Measurements from ENCODE around the gene GPR153. TPM values are rescaled to one million over a fixed set of nuclear protein-coding genes. Genes with fewer than 3 reads are reported as not detected.

The GPR153 gene
- total and polyA plus RNA-seq, 2 of the 13 experiments (the other 11 are each of a cell fraction or from before 2014, with no cell fraction given) = 0.22 to 0.31 TPM

GRCh38 chr1:6246497-6247467 is 14.1 kb downstream of the GPR153 start (continued):
- TF ChIP-seq ZBTB33 (CRISPR knock-in tag; IDR thresholded peaks at IDR 0.05) (0 out of 2 replicates have a peak, but pooled peaks have one; percentile 12), DR1 (CRISPR knock-in tag; IDR thresholded peaks at IDR 0.05) (no peak), ATF1 (CRISPR knock-in tag; IDR thresholded peaks at IDR 0.05) (no peak), NFE2L2 (IDR thresholded peaks at IDR 0.05; ENCODE audit: low read length) (no peak), ZNF143 (CRISPR knock-in tag; IDR thresholded peaks at IDR 0.05) (no peak), ZNF557 (CRISPR knock-in tag; IDR thresholded peaks at IDR 0.05) (no peak)
- TF ChIP-seq, protein P1, sequence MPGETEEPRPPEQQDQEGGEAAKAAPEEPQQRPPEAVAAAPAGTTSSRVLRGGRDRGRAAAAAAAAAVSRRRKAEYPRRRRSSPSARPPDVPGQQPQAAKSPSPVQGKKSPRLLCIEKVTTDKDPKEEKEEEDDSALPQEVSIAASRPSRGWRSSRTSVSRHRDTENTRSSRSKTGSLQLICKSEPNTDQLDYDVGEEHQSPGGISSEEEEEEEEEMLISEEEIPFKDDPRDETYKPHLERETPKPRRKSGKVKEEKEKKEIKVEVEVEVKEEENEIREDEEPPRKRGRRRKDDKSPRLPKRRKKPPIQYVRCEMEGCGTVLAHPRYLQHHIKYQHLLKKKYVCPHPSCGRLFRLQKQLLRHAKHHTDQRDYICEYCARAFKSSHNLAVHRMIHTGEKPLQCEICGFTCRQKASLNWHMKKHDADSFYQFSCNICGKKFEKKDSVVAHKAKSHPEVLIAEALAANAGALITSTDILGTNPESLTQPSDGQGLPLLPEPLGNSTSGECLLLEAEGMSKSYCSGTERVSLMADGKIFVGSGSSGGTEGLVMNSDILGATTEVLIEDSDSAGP (CRISPR knock-in tag; IDR thresholded peaks at IDR 0.05; ENCODE audit: borderline replicate concordance) = peak; percentile 36; the same call in 1 of the 2 replicates
- TF ChIP-seq, protein P2, sequence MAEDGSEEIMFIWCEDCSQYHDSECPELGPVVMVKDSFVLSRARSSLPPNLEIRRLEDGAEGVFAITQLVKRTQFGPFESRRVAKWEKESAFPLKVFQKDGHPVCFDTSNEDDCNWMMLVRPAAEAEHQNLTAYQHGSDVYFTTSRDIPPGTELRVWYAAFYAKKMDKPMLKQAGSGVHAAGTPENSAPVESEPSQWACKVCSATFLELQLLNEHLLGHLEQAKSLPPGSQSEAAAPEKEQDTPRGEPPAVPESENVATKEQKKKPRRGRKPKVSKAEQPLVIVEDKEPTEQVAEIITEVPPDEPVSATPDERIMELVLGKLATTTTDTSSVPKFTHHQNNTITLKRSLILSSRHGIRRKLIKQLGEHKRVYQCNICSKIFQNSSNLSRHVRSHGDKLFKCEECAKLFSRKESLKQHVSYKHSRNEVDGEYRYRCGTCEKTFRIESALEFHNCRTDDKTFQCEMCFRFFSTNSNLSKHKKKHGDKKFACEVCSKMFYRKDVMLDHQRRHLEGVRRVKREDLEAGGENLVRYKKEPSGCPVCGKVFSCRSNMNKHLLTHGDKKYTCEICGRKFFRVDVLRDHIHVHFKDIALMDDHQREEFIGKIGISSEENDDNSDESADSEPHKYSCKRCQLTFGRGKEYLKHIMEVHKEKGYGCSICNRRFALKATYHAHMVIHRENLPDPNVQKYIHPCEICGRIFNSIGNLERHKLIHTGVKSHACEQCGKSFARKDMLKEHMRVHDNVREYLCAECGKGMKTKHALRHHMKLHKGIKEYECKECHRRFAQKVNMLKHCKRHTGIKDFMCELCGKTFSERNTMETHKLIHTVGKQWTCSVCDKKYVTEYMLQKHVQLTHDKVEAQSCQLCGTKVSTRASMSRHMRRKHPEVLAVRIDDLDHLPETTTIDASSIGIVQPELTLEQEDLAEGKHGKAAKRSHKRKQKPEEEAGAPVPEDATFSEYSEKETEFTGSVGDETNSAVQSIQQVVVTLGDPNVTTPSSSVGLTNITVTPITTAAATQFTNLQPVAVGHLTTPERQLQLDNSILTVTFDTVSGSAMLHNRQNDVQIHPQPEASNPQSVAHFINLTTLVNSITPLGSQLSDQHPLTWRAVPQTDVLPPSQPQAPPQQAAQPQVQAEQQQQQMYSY (CRISPR knock-in tag; IDR thresholded peaks at IDR 0.05) = no peak
- TF ChIP-seq, protein P3, sequence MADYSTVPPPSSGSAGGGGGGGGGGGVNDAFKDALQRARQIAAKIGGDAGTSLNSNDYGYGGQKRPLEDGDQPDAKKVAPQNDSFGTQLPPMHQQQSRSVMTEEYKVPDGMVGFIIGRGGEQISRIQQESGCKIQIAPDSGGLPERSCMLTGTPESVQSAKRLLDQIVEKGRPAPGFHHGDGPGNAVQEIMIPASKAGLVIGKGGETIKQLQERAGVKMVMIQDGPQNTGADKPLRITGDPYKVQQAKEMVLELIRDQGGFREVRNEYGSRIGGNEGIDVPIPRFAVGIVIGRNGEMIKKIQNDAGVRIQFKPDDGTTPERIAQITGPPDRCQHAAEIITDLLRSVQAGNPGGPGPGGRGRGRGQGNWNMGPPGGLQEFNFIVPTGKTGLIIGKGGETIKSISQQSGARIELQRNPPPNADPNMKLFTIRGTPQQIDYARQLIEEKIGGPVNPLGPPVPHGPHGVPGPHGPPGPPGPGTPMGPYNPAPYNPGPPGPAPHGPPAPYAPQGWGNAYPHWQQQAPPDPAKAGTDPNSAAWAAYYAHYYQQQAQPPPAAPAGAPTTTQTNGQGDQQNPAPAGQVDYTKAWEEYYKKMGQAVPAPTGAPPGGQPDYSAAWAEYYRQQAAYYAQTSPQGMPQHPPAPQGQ (CRISPR knock-in tag; IDR thresholded peaks at IDR 0.05; ENCODE audit: borderline replicate concordance) = no peak
- TF ChIP-seq, protein P4, sequence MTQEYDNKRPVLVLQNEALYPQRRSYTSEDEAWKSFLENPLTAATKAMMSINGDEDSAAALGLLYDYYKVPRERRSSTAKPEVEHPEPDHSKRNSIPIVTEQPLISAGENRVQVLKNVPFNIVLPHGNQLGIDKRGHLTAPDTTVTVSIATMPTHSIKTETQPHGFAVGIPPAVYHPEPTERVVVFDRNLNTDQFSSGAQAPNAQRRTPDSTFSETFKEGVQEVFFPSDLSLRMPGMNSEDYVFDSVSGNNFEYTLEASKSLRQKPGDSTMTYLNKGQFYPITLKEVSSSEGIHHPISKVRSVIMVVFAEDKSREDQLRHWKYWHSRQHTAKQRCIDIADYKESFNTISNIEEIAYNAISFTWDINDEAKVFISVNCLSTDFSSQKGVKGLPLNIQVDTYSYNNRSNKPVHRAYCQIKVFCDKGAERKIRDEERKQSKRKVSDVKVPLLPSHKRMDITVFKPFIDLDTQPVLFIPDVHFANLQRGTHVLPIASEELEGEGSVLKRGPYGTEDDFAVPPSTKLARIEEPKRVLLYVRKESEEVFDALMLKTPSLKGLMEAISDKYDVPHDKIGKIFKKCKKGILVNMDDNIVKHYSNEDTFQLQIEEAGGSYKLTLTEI (CRISPR knock-in tag; conservative IDR thresholded peaks at IDR 0.05) = no peak
- TF ChIP-seq, protein P5, sequence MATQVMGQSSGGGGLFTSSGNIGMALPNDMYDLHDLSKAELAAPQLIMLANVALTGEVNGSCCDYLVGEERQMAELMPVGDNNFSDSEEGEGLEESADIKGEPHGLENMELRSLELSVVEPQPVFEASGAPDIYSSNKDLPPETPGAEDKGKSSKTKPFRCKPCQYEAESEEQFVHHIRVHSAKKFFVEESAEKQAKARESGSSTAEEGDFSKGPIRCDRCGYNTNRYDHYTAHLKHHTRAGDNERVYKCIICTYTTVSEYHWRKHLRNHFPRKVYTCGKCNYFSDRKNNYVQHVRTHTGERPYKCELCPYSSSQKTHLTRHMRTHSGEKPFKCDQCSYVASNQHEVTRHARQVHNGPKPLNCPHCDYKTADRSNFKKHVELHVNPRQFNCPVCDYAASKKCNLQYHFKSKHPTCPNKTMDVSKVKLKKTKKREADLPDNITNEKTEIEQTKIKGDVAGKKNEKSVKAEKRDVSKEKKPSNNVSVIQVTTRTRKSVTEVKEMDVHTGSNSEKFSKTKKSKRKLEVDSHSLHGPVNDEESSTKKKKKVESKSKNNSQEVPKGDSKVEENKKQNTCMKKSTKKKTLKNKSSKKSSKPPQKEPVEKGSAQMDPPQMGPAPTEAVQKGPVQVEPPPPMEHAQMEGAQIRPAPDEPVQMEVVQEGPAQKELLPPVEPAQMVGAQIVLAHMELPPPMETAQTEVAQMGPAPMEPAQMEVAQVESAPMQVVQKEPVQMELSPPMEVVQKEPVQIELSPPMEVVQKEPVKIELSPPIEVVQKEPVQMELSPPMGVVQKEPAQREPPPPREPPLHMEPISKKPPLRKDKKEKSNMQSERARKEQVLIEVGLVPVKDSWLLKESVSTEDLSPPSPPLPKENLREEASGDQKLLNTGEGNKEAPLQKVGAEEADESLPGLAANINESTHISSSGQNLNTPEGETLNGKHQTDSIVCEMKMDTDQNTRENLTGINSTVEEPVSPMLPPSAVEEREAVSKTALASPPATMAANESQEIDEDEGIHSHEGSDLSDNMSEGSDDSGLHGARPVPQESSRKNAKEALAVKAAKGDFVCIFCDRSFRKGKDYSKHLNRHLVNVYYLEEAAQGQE (IDR thresholded peaks at IDR 0.05; ENCODE audit: borderline replicate concordance in 1 of 2, low read depth in 1 of 2, low read length in 2 of 2) = peak; percentile 18 to 71; a peak in 3 of 4 replicates

All from HepG2 (cell line).